Activated T-cell treated with anti-CD3 and anti-CD28 coated beads, Interleukin-2, amount 50 U/mL, for 24 hours (primary cell): ENCODE measurements around the gene NEK11.
A peak's percentile ranks its signal among the peaks of the same experiment; 100 is the strongest.
"Not testable (repeated sequence)": the region's sequence is repeated elsewhere in the genome, so short reads cannot be mapped to it uniquely, and the experiment has no call there.

Source experiments
- DNase-seq: peaks from one replicate; pipeline ENCODE4 v3.0.0-alpha.2; 2020
- H3K27ac Mint-ChIP-seq: 2 replicates; pipeline ENCODE4 v1.8.0; 2020; ENCODE audit warnings: mild to moderate bottlenecking, mixed read lengths
- H3K27me3 Mint-ChIP-seq: 2 replicates; pipeline ENCODE4 v1.8.0; 2020; ENCODE audit warnings: mixed read lengths
- H3K36me3 Mint-ChIP-seq: 2 replicates; pipeline ENCODE4 v1.8.0; 2020; ENCODE audit warnings: low read depth, mixed read lengths
- H3K4me1 Mint-ChIP-seq: 2 replicates; pipeline ENCODE4 v1.8.0; 2020; ENCODE audit warnings: low read depth, mixed read lengths
- H3K4me3 Mint-ChIP-seq: 2 replicates; pipeline ENCODE4 v1.8.0; 2020; ENCODE audit warnings: mild to moderate bottlenecking, moderate library complexity, mixed read lengths
- H3K9me3 Mint-ChIP-seq: 2 replicates; pipeline ENCODE4 v1.8.0; 2020; ENCODE audit warnings: mixed read lengths

NEK11 gene

GRCh38 chr3:131025539-131025938 lies 1.1 kb upstream of the NEK11 start:
- Mint-ChIP-seq H3K4me1 (peaks cover 60% of the 10 kb centered on the region), H3K27me3 (no peaks in the 10 kb centered on the region), H3K36me3 (peaks cover 57% of the 10 kb centered on the region), H3K9me3 (no peaks in the 10 kb centered on the region), H3K4me3 (peak overlapping the region; percentile 92), H3K27ac (peak overlapping the region; percentile 97)
- DNase-seq = no peak

GRCh38 chr3:131028844-131029243 lies 2.2 kb downstream of the NEK11 start:
- Mint-ChIP-seq H3K4me1 (peaks cover 31% of the 10 kb centered on the region), H3K9me3 (no peaks in the 10 kb centered on the region), H3K4me3 (no peak overlapping the region), H3K27ac (no peak overlapping the region), H3K27me3 (no peaks in the 10 kb centered on the region), H3K36me3 (peaks cover 28% of the 10 kb centered on the region)
- no peak for DNase-seq

- H3K4me1 Mint-ChIP-seq = peaks cover 8% of the 10 kb centered on the region
- no peak for DNase-seq
- H3K36me3 Mint-ChIP-seq = peaks cover 2% of the 10 kb centered on the region
- no peaks in the 10 kb centered on the region for H3K9me3 Mint-ChIP-seq
- no peaks in the 10 kb centered on the region for H3K27me3 Mint-ChIP-seq
- no peak overlapping the region for H3K4me3 Mint-ChIP-seq
- no peak overlapping the region for H3K27ac Mint-ChIP-seq
Measured at GRCh38 chr3:131031660-131032059, 5.0 kb downstream of the NEK11 start.

- no peak overlapping the region for H3K4me3 Mint-ChIP-seq
- no peaks in the 10 kb centered on the region for H3K36me3 Mint-ChIP-seq
- no peaks in the 10 kb centered on the region for H3K9me3 Mint-ChIP-seq
- no peaks in the 10 kb centered on the region for H3K27me3 Mint-ChIP-seq
- H3K27ac Mint-ChIP-seq = no peak overlapping the region
- H3K4me1 Mint-ChIP-seq = no peaks in the 10 kb centered on the region
- no peak for DNase-seq
Measured at GRCh38 chr3:131033480-131034080, 6.9 kb downstream of the NEK11 start.

- no peak overlapping the region for H3K27ac Mint-ChIP-seq
- DNase-seq = no peak
- H3K4me3 Mint-ChIP-seq = no peak overlapping the region
- no peaks in the 10 kb centered on the region for H3K27me3 Mint-ChIP-seq
- H3K4me1 Mint-ChIP-seq = peaks cover 5% of the 10 kb centered on the region
- no peaks in the 10 kb centered on the region for H3K36me3 Mint-ChIP-seq
- no peaks in the 10 kb centered on the region for H3K9me3 Mint-ChIP-seq
Measured at GRCh38 chr3:131036200-131036816, 9.6 kb downstream of the NEK11 start.

GRCh38 chr3:131036986-131037385 lies 10.3 kb downstream of the NEK11 start:
- Mint-ChIP-seq H3K9me3 (peaks cover 2% of the 10 kb centered on the region), H3K4me1 (peaks cover 11% of the 10 kb centered on the region), H3K27me3 (no peaks in the 10 kb centered on the region), H3K27ac (no peak overlapping the region), H3K36me3 (peaks cover 4% of the 10 kb centered on the region), H3K4me3 (no peak overlapping the region)
- DNase-seq = no peak

GRCh38 chr3:131038326-131038725 lies 11.6 kb downstream of the NEK11 start:
- H3K36me3 Mint-ChIP-seq = peaks cover 7% of the 10 kb centered on the region
- no peaks in the 10 kb centered on the region for H3K27me3 Mint-ChIP-seq
- DNase-seq = no peak
- H3K4me3 Mint-ChIP-seq = no peak overlapping the region
- peaks cover 4% of the 10 kb centered on the region for H3K9me3 Mint-ChIP-seq
- H3K27ac Mint-ChIP-seq = no peak overlapping the region
- H3K4me1 Mint-ChIP-seq = peaks cover 22% of the 10 kb centered on the region

- peaks cover 24% of the 10 kb centered on the region for H3K4me1 Mint-ChIP-seq
- peaks cover 28% of the 10 kb centered on the region for H3K9me3 Mint-ChIP-seq
- peaks cover 20% of the 10 kb centered on the region for H3K36me3 Mint-ChIP-seq
- not testable (repeated sequence) for H3K27me3 Mint-ChIP-seq, DNase-seq, H3K4me3 Mint-ChIP-seq
- H3K27ac Mint-ChIP-seq = peak overlapping the region; percentile 77
Measured at GRCh38 chr3:131042271-131042985, 15.8 kb downstream of the NEK11 start.

- Mint-ChIP-seq H3K36me3 (peaks cover 17% of the 10 kb centered on the region), H3K27me3 (no peaks in the 10 kb centered on the region), H3K9me3 (peaks cover 27% of the 10 kb centered on the region), H3K4me3 (no peak overlapping the region), H3K4me1 (peaks cover 10% of the 10 kb centered on the region), H3K27ac (no peak overlapping the region)
- DNase-seq = no peak
Measured at GRCh38 chr3:131047582-131047981, 20.9 kb downstream of the NEK11 start.

GRCh38 chr3:131048030-131048429 lies 21.4 kb downstream of the NEK11 start:
- Mint-ChIP-seq H3K4me3 (no peak overlapping the region), H3K27me3 (no peaks in the 10 kb centered on the region), H3K4me1 (peaks cover 6% of the 10 kb centered on the region), H3K27ac (no peak overlapping the region), H3K9me3 (peaks cover 27% of the 10 kb centered on the region), H3K36me3 (peaks cover 15% of the 10 kb centered on the region)
- DNase-seq = no peak

- Mint-ChIP-seq H3K4me1 (peaks cover 4% of the 10 kb centered on the region), H3K27ac (no peak overlapping the region), H3K9me3 (peaks cover 14% of the 10 kb centered on the region), H3K4me3 (no peak overlapping the region), H3K36me3 (peaks cover 2% of the 10 kb centered on the region), H3K27me3 (no peaks in the 10 kb centered on the region)
- no peak for DNase-seq
Measured at GRCh38 chr3:131050001-131050400, 23.3 kb downstream of the NEK11 start.

GRCh38 chr3:131053043-131053859 lies 26.6 kb downstream of the NEK11 start:
- Mint-ChIP-seq H3K4me3 (no peak overlapping the region), H3K36me3 (no peaks in the 10 kb centered on the region), H3K4me1 (no peaks in the 10 kb centered on the region), H3K9me3 (no peaks in the 10 kb centered on the region), H3K27ac (no peak overlapping the region), H3K27me3 (no peaks in the 10 kb centered on the region)
- no peak for DNase-seq

GRCh38 chr3:131067983-131068382 lies 41.3 kb downstream of the NEK11 start:
- no peak for DNase-seq
- no peaks in the 10 kb centered on the region for H3K9me3 Mint-ChIP-seq
- H3K4me1 Mint-ChIP-seq = peaks cover 11% of the 10 kb centered on the region
- H3K4me3 Mint-ChIP-seq = no peak overlapping the region
- no peak overlapping the region for H3K27ac Mint-ChIP-seq
- H3K36me3 Mint-ChIP-seq = no peaks in the 10 kb centered on the region
- H3K27me3 Mint-ChIP-seq = no peaks in the 10 kb centered on the region

- Mint-ChIP-seq H3K4me3 (no peak overlapping the region), H3K36me3 (no peaks in the 10 kb centered on the region), H3K4me1 (peaks cover 5% of the 10 kb centered on the region), H3K9me3 (no peaks in the 10 kb centered on the region), H3K27me3 (no peaks in the 10 kb centered on the region), H3K27ac (no peak overlapping the region)
- DNase-seq = no peak
Measured at GRCh38 chr3:131072099-131072559, 45.5 kb downstream of the NEK11 start.
